Skin of body (tissue), 2 donors: Measurements from ENCODE around the gene ADAMTS14. TPM values are rescaled to one million over a fixed set of nuclear protein-coding genes. Genes with fewer than 3 reads are reported as not detected.

ENCODE experiments used
- DNase-seq: peaks from one replicate; lab custom pipeline; 2025; lab: John Stamatoyannopoulos, UW
- total RNA-seq: library from RNA; depleted of rRNA; stranded (reverse); fragments of >200 nt; gene quantifications from one replicate; pipeline ENCODE4 v1.2.3, GENCODE V29; 2014

ADAMTS14 gene
- total RNA-seq, 1 donor from 2014 or later = 5.2 TPM

DNA sequence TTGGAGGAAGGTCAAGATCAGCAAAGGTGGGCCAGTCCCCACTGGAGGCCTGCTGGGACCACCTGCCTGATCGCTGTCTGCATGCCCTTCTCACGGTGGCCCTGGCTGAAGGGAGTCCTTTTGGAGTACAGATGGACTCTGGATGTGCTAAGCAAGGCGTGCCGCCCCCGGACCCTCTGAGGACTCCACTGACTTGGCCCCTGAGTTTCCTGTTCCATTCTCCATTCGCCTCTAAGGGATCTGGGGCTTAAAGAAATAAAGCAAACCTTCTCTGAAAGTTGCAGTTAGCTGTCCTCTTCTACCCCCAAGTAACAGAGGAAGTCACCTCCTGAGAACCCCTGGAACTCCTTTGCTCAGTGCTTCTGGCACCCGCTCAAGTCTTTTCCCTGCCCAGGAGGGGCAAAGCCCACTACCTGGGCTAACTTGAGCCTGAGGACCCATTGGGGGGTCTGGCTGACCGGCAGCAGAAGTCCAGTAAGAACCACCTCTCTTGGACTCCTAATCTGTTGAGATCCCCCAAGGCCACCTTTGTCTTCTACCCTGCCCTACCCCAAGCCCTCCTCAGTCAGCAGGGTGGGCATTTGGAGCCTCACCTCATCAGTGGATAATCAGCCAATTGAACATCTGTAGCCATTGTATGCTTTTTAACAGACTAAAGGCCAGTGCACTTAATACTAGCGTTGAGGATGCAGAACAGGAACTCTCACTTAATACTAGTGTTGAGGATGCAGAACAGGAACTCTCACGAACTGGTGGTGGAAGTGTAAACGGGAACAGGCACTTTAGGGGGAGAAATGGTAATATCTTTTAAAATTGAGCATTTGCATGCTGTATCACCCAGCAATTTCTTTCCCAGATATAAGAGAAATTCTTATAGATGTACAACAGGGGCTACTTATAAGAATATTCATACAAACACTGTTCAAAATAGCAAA is 110.7 kb downstream of the ADAMTS14 start:
- DNase-seq = no peak

DNA sequence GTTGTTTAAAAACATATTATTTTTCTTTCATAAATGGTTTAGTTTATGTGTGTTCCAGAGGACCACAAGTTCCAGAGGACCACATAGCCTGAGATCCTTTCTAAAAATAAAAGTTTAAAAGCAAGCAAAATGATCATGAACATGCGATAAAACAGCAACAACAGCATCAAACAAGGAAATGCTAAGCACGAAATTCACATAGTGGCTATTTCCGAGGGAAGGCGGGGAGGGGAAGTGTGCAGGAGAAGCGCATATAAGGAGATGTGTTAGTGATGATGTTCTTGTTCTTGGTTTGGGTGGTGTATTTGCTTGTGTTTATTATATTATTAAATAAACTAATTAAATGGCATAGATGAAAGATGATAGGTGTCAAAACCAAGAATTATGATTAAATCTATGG is 111.7 kb downstream of the ADAMTS14 start:
- no peak for DNase-seq

DNA sequence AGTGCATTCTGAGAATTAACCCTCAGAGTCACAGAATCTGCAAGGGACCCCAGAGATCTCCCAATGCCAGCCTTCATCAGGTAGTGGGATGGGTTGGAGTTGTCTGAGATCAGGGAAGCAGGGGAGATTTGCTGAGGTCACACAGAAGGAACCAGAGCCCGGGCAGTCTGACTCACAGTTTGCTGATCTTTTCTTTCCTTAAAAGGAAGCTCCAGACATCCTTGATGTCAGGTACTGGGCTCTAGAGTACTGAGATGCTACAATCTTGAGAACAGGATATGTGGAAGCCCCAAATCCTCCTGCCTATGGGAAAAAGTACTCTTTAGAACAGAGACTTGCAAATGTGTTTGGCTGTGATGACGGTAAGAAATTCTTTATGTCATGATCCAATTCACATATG is 112.2 kb downstream of the ADAMTS14 start:
- DNase-seq = no peak

DNA sequence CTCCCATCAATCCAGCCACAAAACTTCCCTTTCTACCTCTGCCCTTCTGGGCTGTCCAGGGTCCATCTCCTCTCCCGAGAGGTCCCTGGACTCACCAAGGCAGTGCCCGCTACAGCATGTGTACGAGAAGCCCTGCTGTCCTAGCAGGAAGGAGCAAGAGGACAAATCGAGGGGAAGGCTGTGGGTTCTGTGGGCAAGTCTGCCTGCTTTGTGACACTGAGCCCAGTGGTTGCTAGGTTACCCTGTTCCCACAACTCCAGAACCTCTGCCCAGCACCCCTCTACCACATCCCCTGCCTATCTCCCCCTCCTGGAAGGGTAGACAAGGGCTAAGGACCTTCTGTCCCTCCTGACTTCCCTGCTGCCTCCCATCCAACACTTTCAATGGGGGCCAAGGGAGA is 112.9 kb downstream of the ADAMTS14 start, which contains the start of gene TBATA:
Gene TBATA (minus strand): TSS at position 188 of the 400 bp plus-strand sequence. CDS start 1,998 bp downstream, outside the sequence.
- no peak for DNase-seq

DNA sequence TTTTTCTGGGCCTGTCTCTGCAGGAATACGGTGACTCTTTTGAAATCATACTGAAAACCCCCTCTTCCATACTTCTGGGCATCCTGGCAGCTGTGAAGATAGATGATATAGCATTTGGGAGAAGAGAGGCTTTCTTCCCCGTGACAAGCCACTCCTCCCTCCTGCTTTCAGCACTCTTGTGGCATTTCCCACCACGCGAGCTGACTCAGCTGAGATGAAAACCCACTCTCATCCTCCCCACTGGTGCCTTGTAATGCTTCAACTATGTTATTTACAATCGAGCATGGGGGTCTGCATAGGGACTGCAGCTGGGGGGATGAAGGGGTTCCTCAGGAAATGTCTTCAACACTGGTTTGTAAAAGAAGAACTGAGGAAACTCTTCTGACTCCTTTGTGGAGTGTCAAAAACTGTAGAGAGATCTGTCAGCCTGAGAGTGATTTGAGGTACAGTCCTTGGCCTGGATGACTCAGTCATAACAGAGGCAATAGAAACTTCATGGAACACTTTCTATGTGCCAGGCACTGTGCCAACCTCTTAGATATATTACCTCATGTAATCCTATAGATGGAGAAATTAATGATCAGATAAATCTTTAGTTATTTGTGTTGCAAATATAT is 114.6 kb downstream of the ADAMTS14 start:
- DNase-seq = no peak

DNA sequence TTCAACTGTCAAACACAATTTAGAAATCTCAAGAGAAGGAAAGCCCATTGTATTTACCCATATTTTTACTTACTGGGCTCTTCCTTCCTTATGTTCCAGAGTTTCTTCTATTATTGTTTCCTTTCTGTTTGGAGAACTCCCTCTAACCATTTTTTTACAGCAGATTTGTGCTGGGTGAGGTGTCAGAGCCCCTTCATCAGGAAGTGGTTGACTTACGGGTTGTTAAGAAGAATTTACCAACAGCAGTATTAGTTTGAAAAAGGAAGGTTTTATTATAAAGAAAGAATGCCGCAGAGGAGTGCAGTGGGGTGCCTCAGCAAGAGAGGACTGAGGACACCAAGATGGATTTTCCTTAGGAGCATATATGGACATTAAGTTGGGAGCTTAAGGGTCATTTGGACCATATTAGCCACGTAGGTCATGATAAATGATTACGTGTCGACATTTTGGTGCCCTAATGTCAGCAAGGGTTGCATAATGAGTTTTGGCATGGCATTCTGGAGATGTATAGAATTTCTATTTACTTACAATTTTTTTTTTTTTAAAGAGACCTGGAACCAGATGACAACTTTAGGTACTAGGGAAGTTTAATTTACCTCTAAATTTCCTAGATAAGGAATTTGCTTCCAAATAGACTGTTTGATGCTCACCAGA is 119.2 kb downstream of the ADAMTS14 start:
- DNase-seq = no peak

DNA sequence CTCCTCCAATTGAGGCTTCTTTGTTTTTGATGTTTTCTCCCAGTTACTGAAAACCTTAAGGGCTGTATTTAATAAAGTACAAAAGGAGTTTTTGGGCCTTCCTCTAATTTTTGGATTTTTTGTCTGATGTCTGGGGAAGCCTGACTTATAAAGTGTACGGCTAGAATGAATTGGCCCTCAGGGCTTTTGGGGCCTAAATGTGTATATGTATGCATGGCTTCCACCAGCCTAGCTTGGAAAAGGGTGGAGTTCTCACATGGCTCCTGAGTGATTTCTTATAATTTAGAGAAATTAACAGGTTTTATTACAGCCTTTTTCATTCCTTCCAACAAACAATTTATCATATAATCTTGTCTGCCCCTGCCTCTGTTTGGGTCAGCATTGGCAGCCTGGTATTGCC is 123.3 kb downstream of the ADAMTS14 start:
- DNase-seq = no peak

- no peak for DNase-seq
Measured at GRCh38 chr10:70797840-70798239, 125.5 kb downstream of the ADAMTS14 start.

GRCh38 chr10:70799124-70799523 is 126.8 kb downstream of the ADAMTS14 start:
- DNase-seq = no peak

DNA sequence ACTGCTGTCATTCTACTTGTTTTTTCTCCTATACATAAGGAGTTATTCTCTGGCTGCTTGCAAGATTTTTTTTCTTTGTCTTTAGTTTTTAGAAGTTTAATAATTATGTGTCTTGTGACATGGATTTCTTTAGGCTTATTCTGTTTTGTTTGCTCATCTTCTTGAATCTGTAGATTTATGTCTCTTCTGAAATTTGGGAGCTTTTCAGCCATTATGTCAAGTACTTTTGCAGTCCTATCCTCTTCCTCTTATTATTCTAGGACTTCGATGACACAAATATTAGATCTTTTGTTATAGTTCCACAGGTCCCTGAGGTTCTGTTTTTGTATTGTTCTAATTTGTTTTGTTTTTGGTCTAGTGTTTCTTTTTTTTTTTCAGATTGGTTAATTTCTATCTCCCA is 129.5 kb downstream of the ADAMTS14 start:
- no peak for DNase-seq

GRCh38 chr10:70803775-70804420 is 131.6 kb downstream of the ADAMTS14 start:
- DNase-seq = no peak

GRCh38 chr10:70804421-70804808 is 132.1 kb downstream of the ADAMTS14 start:
- no peak for DNase-seq

GRCh38 chr10:70805619-70806215 is 133.4 kb downstream of the ADAMTS14 start:
- no peak for DNase-seq

GRCh38 chr10:70806841-70807240 is 134.5 kb downstream of the ADAMTS14 start:
- no peak for DNase-seq

DNA sequence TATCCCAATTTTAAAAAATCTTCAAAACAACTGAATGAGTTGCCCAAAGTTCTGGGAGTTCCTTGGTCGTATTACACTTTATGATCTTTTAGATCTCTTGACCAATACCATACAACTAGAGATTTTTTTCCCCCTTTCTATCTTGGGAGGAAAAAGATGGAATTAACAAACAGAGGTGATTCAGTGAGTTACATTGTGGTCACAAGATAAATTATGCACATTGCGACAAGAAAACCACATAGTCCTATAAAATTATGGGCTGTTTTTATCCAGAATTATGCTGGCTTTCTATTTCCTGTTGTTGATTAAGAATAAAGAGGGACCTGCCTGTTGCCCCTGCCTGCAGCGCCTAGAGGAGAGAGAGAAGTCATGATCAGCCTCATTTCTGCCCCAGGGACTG is 135.2 kb downstream of the ADAMTS14 start:
- no peak for DNase-seq

- DNase-seq = no peak
Measured at GRCh38 chr10:70809011-70809611, 136.8 kb downstream of the ADAMTS14 start.

GRCh38 chr10:70809726-70810125 is 137.4 kb downstream of the ADAMTS14 start:
- no peak for DNase-seq

DNA sequence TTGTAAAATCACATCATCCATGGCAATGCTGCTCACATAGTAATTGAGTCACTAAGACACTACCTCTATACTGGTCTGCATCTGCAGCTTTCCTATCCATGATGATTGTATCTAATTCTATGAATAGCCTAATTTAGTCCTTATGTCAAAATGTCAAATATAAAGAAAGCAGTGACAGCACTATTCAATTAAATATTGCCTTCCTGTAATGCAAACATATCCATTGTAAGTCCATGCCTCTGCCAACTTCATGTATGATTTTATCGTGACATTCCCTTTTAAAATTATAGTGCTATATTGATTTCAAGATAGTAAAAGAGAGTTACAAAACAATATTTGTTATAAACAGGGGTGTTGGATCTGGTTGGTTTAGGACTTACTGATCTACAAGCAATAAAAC is 138.7 kb downstream of the ADAMTS14 start:
- no peak for DNase-seq

DNA sequence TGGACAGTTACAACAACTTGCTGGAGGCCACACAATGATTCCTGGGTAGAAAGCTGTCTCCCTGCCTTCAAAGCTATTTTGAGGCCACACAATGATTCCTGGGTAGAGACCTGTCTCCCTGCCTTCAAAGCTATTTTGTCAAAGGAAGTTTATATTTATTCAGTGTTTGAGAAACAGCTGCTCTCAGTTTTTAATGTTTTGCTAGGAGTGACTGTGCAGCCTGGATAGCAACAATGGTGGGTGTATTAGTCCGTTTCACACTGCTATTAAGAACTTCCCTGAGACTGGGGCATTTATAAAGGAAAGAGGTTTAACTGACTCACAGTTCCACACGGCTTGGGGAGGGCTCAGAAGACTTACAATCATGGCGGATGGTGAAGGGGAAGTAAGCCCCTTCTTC is 139.6 kb downstream of the ADAMTS14 start:
- DNase-seq = no peak
